KOPT-K1 (cell line): ENCODE results near the gene LGI1.

ENCODE experiments used
- H3K27ac ChIP-seq: fragments of 200-600 bp; sonication (generic); 2 replicates; pipeline ENCODE4 v1.5.1; 2016; ENCODE audit warnings: antibody characterized with exemption, mild to moderate bottlenecking, low read depth, low read length; ENCODE audit not compliant: poor library complexity, severe bottlenecking
- H3K36me3 ChIP-seq: fragments of 200-600 bp; sonication (generic); 2 replicates; pipeline ENCODE4 v1.5.1; 2017; ENCODE audit warnings: antibody characterized with exemption, mild to moderate bottlenecking, low read length, moderate library complexity; ENCODE audit not compliant: insufficient read depth
- H3K9me3 ChIP-seq: fragments of 200-600 bp; sonication (generic); 2 replicates; pipeline ENCODE4 v1.5.1; 2017; ENCODE audit warnings: antibody characterized with exemption, low read length, mild to moderate bottlenecking; ENCODE audit not compliant: insufficient read depth, poor library complexity, severe bottlenecking

LGI1 gene

DNA sequence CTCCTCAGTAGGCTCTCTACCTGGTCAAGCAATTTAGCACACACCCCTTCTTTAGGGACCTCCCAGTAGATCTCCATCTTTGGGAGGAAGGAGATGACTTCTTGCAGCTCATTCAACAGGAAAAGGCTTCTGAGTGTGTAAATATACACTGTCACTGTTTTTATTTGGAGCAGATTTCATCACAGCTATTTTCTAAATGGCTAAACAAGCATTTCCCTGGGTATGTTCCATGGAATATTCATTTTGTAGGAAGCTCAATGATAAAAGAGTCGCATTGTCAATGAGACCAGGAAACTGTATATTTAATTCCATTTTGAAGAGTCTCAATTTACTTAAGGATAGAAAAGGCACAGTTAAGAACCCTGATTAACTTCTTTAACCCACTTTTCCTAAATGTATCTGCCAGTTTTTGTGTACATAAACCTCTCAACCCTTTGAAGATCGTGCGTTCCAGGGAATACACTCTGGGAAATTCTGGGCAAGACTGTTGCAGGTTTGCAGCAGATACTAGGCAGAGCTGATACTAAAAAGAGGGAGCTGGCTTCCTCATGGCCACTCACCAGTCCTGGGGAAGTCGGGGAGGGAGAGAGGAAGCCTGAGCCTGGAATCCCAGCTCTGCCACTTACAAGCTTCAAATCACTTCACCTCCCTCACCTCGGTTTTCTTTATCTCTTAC is 10.1 kb downstream of the LGI1 start:
- Histone ChIP-seq H3K36me3 (no peaks in the 10 kb centered on the region), H3K9me3 (no peaks in the 10 kb centered on the region), H3K27ac (no peak overlapping the region)

- Histone ChIP-seq H3K27ac (no peak overlapping the region), H3K36me3 (no peaks in the 10 kb centered on the region)
Measured at GRCh38 chr10:93768892-93769291, 11.2 kb downstream of the LGI1 start.

GRCh38 chr10:93771354-93771753 is 13.6 kb downstream of the LGI1 start:
- Histone ChIP-seq H3K36me3 (no peaks in the 10 kb centered on the region), H3K9me3 (no peaks in the 10 kb centered on the region), H3K27ac (no peak overlapping the region)

More at GRCh38 chr10:93768892-93769291, 11.2 kb downstream of the LGI1 start:
- no peaks in the 10 kb centered on the region for H3K9me3 ChIP-seq

GRCh38 chr10:93773120-93773519 is 15.4 kb downstream of the LGI1 start:
- Histone ChIP-seq H3K36me3 (no peaks in the 10 kb centered on the region), H3K27ac (no peak overlapping the region), H3K9me3 (no peaks in the 10 kb centered on the region)

GRCh38 chr10:93773705-93774104 is 16.0 kb downstream of the LGI1 start:
- H3K36me3 ChIP-seq = no peaks in the 10 kb centered on the region
- no peak overlapping the region for H3K27ac ChIP-seq
- no peaks in the 10 kb centered on the region for H3K9me3 ChIP-seq

DNA sequence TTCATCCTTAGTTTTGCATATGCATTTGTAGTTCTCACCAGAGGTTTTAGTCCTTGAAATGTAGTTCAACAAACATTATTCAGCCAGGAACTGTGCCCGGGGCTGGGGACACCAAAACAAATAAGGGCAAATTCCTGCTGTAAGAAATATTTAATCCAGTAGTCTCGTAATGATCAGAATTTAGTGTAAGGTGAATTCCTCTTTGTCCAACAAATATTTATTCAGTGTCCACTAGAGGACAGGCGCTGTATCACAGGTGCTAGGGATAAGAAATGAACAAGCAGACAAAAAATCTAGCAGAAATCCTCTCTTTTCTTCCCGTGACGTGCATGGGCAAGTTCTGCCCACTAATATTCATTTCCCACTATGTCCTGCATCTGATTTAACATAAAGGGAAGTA is 17.6 kb downstream of the LGI1 start:
- H3K27ac ChIP-seq = no peak overlapping the region
- H3K36me3 ChIP-seq = no peaks in the 10 kb centered on the region
- H3K9me3 ChIP-seq = no peaks in the 10 kb centered on the region

DNA sequence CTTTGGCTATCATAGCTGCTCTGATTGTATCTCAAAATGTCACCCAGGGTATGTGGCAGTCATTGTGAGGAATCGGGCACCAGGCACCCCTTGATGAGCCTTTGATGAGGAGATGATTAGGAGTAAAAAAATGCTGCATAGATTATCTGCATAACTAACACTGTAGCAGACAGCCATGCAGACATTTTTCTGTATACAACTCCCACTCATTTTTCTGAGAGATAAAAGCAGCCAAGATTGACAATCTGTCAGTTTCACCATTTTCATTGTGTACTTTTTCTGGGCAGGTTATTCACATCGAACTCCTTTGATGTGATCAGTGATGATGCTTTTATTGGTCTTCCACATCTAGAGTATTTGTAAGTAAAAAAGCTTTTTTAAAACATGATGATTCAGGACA is 19.4 kb downstream of the LGI1 start:
- H3K27ac ChIP-seq = no peak overlapping the region
- no peaks in the 10 kb centered on the region for H3K9me3 ChIP-seq
- H3K36me3 ChIP-seq = no peaks in the 10 kb centered on the region

GRCh38 chr10:93784059-93784458 is 26.3 kb downstream of the LGI1 start:
- H3K9me3 ChIP-seq = no peaks in the 10 kb centered on the region
- no peaks in the 10 kb centered on the region for H3K36me3 ChIP-seq
- H3K27ac ChIP-seq = no peak overlapping the region

DNA sequence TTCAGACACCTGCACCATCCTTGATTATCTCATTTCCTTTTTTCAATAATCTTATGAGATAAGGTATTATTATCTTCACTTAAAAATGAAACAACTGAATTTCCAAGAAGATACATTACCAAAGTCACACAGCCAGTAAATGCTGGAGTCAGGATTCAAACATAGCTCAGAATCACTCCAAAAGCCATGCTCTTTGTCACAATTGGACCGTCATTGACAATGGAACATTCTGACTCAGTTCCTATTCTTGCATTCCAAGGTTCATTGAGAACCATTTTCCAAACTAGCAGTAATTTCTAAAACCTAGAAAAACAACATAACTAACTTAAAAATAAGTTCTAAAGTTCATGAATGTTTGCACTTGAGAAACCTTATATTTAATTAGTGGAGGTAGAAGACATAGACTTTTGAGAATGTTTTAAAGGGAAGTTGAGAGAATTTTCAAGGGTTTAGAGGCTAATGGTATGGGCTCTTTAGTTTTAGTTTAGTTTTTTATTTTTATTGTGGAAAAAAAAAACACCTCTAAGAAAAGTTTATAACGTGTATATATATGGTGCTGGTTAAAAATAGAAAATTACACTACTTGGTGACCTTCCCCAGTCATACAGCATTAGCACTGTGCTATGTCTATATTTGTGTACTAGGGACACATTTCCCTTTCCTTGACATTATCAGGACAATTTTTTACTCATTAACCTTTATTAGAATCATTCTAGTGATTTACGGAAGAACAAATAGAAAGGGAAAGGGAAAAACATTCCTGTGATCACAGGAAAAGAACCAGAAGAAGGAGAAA is 30.9 kb downstream of the LGI1 start:
- no peaks in the 10 kb centered on the region for H3K36me3 ChIP-seq
- no peaks in the 10 kb centered on the region for H3K9me3 ChIP-seq
- H3K27ac ChIP-seq = no peak overlapping the region

DNA sequence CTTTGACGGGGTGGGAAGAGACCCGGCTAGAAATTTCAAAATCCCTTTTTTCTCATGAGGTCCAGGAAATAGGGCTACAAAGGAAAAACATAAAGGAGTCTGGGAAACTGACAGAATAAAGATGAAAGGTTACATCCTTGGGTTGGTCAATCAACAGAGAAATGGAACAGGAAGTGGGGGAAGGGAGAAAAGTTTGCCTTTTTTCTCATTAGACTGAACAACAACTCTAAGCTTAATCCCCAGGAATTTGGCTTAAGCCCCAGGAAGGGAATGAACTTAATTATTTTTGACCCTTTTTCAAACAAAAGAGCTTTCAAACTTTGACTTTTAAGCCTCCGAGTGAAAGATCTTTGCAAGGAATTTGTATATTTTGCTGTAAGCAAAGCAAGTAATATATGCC is 32.7 kb downstream of the LGI1 start:
- H3K27ac ChIP-seq = no peak overlapping the region
- H3K9me3 ChIP-seq = no peaks in the 10 kb centered on the region
- no peaks in the 10 kb centered on the region for H3K36me3 ChIP-seq

DNA sequence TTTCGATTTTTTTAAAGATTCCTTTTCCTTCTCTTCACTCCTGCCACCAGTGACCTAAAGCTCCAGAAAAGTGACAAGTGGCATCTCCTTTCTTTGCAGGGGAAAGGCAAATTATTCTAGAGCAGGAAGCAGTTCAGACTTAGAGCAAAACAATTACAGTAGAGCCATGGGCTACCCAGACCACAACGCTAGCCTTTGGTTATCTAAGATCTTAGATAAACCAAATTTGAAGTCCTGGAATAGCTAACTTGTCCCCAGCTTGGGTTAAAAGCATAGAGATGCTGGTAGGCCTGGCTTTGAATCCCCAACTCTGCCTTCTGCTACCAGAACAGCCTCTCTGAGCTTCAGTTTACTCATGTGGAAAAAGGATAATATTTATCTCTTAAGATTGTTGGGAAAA is 38.4 kb downstream of the LGI1 start:
- no peaks in the 10 kb centered on the region for H3K36me3 ChIP-seq
- H3K27ac ChIP-seq = no peak overlapping the region
- no peaks in the 10 kb centered on the region for H3K9me3 ChIP-seq

DNA sequence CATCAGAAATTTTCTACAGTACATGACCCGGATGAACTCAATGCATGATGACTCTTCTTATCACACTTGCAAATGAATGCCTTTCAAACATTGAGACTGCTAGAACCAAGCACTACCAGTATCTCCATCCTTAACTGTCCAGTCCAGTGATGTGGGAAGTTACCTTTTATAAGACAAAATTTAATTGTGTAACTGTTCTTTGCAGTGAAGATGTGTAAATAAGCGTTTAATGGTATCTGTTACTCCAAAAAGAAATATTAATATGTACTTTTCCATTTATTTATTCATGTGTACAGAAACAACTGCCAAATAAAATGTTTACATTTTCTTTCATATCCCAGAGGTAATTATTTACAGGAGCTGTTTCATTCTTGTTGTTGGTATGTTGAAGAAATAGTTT is 40.1 kb downstream of the LGI1 start:
- H3K27ac ChIP-seq = no peak overlapping the region
- no peaks in the 10 kb centered on the region for H3K36me3 ChIP-seq
- H3K9me3 ChIP-seq = no peaks in the 10 kb centered on the region

GRCh38 chr10:93799155-93799708 is 41.5 kb downstream of the LGI1 start:
- Histone ChIP-seq H3K36me3 (no peaks in the 10 kb centered on the region), H3K9me3 (no peaks in the 10 kb centered on the region), H3K27ac (no peak overlapping the region)

DNA sequence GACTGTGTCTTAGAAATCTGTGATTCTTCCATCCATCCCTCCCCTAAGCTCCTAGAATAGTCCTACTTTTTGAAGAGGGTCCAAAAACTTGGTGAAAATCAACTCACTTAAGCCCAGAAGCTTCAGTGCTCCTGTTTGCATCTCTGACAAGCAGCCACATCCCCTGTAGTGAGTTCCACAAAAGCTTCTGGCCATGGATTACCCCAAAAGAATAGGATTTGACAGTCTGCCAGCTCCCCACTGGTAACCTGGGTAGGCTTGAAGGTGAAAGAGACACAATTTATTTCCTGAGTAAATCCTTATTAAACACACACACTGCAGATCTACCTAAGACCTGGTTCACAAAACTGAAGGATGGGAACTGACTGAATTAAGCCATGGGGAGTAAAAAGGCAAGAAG is 46.5 kb downstream of the LGI1 start:
- Histone ChIP-seq H3K27ac (no peak overlapping the region), H3K36me3 (no peaks in the 10 kb centered on the region), H3K9me3 (no peaks in the 10 kb centered on the region)

- no peaks in the 10 kb centered on the region for H3K9me3 ChIP-seq
- no peak overlapping the region for H3K27ac ChIP-seq
- no peaks in the 10 kb centered on the region for H3K36me3 ChIP-seq
Measured at GRCh38 chr10:93806903-93807302, 49.2 kb downstream of the LGI1 start.

GRCh38 chr10:93807371-93807770 is 49.6 kb downstream of the LGI1 start:
- Histone ChIP-seq H3K36me3 (no peaks in the 10 kb centered on the region), H3K9me3 (no peaks in the 10 kb centered on the region), H3K27ac (no peak overlapping the region)
